ENCODE data around the gene MAGI3. TPM values are rescaled to one million over a fixed set of nuclear protein-coding genes. Genes with fewer than 3 reads are reported as not detected.

Gene MAGI3
- total RNA-seq, 4 donors from 2014 or later: 2.8 to 4.1 (median 4.0) TPM

DNA sequence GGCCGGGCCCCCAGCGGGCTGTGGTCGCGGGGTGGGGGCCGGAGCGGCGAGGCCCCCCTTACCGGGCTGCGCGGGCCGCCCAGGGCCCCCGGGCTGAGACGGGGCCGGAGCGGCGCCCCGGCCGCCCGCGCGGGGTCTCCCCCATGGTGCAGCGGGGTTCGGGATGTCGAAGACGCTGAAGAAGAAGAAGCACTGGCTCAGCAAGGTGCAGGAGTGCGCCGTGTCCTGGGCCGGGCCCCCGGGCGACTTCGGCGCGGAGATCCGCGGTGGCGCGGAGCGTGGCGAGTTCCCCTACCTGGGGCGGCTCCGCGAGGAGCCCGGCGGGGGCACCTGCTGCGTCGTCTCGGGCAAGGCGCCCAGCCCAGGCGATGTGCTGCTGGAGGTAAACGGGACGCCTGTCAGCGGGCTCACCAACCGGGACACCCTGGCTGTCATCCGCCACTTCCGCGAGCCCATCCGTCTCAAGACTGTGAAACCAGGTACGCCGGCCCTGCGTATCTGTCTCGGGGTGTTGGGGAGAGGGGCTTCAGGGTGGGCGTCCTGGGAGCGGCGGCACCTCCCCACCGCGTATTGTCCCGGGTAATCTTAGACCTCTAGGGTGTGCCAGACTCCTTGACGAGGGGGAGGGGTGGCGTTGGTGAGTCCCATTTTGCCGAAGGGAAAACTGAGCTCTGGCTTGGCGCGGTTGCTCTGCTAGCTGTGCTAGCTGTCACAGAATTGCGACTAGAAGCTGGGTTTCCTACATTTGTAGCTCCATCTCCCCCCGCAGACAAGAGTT lies 745 bp downstream of the MAGI3 start:
- H3K4me3 ChIP-seq: peak overlapping the region; percentile 75 to 96 (median 90)
- DNase-seq (peak; percentile 18 to 47), ATAC-seq (peak; percentile 19 to 23)
- H3K36me3 ChIP-seq: no peaks in the 10 kb centered on the region
- H3K4me1 ChIP-seq: peaks cover 20 to 24% of the 10 kb centered on the region in 2 donors
- in situ Hi-C loops (cut with MboI; ENCODE audit: low sequenced_read_pairs in 4 of 4): loop anchor here in 2 of 4 donors (25.0 kb wide), 2 partner anchors 521 to 679 kb away; partner anchors contain the start of genes AP4B1 (in 1 of the 2), DCLRE1B (in 1 of the 2), PPM1J (in 1 of the 2) and RHOC (in 1 of the 2)
- H3K9me3 ChIP-seq: no peaks in the 10 kb centered on the region
- intact Hi-C loops (cut with DNase I; ENCODE audit: low total_unique reads): loop anchor here (10.0 kb wide), 2 partner anchors 316 to 424 kb away; partner anchors contain the start of genes LRIG2 and RSBN1
- no peaks in the 10 kb centered on the region for H3K27me3 ChIP-seq
- peak overlapping the region; percentile 77 to 86 (median 82) for H3K27ac ChIP-seq
- TF ChIP-seq POLR2A (IDR thresholded peaks at IDR 0.05) (peak in 1 of 2 donors; percentile 8), CTCF (IDR thresholded peaks at IDR 0.05 in 4 of 5, conservative IDR thresholded peaks at IDR 0.05 in 1 of 5) (no peak)

DNA sequence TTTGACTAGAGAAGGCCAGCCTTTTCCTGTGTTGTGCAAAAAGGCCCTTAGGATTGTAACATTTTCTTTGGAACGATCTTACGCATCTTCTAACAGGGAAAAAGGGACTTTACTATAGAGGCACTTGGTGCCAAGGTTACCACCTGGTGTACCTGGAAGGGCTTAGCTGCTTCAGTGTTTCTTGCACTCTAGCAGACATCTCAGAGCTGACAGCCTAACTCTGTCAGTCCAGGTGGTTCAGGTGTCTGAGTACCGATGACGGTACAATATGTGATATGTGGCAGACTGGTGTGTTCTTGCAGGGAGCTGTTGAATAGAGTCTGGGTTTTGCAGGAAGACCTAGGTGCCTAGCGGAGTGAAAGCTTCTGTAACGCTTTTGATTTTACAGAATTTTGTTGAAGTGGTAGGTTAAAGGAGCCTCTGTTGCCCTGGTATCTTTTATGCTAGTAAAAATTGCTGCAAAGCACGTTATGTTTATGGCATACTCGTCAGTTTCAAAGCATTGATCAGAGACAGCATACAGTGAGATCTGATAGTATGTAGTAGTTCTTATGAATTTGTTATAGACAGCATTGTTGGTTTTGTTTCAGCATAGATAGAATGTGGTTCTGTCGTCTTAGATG lies 1.4 kb downstream of the MAGI3 start:
- TF ChIP-seq CTCF (IDR thresholded peaks at IDR 0.05 in 4 of 5, conservative IDR thresholded peaks at IDR 0.05 in 1 of 5) (no peak), POLR2A (IDR thresholded peaks at IDR 0.05) (no peak)
- no peaks in the 10 kb centered on the region for H3K9me3 ChIP-seq
- ATAC-seq (peak in 1 of 2 donors; percentile 1), DNase-seq (no peak)
- peaks cover 20 to 24% of the 10 kb centered on the region in 2 donors for H3K4me1 ChIP-seq
- no peaks in the 10 kb centered on the region for H3K27me3 ChIP-seq
- intact Hi-C loops (cut with DNase I; ENCODE audit: low total_unique reads) (loop anchor here (10.0 kb wide), 2 partner anchors 317 to 423 kb away; partner anchors contain the start of genes LRIG2 and RSBN1), in situ Hi-C loops (cut with MboI; ENCODE audit: low sequenced_read_pairs in 4 of 4) (loop anchor here in 2 of 4 donors (25.0 kb wide), 2 partner anchors 521 to 679 kb away; partner anchors contain the start of genes AP4B1 (in 1 of the 2), DCLRE1B (in 1 of the 2), PPM1J (in 1 of the 2) and RHOC (in 1 of the 2))
- no peaks in the 10 kb centered on the region for H3K36me3 ChIP-seq
- peak overlapping the region; percentile 75 to 96 (median 90) for H3K4me3 ChIP-seq
- H3K27ac ChIP-seq: peak overlapping the region; percentile 77 to 86 (median 82)

GRCh38 chr1:113392541-113393128 lies 2.3 kb downstream of the MAGI3 start:
- H3K4me3 ChIP-seq: no peak overlapping the region
- no peak for ATAC-seq
- no peak overlapping the region for H3K27ac ChIP-seq
- H3K36me3 ChIP-seq: no peaks in the 10 kb centered on the region
- intact Hi-C loops (cut with DNase I; ENCODE audit: low total_unique reads): loop anchor here (10.0 kb wide), 2 partner anchors 318 to 422 kb away; partner anchors contain the start of genes LRIG2 and RSBN1
- DNase-seq: no peak
- in situ Hi-C loops (cut with MboI; ENCODE audit: low sequenced_read_pairs in 4 of 4): loop anchor here in 2 of 4 donors (25.0 kb wide), 2 partner anchors 520 to 680 kb away; partner anchors contain the start of genes AP4B1 (in 1 of the 2), DCLRE1B (in 1 of the 2), PPM1J (in 1 of the 2) and RHOC (in 1 of the 2)
- TF ChIP-seq POLR2A (IDR thresholded peaks at IDR 0.05) (no peak), CTCF (IDR thresholded peaks at IDR 0.05 in 4 of 5, conservative IDR thresholded peaks at IDR 0.05 in 1 of 5) (no peak)
- no peaks in the 10 kb centered on the region for H3K27me3 ChIP-seq
- H3K4me1 ChIP-seq: peaks cover 20 to 24% of the 10 kb centered on the region in 2 donors
- H3K9me3 ChIP-seq: no peaks in the 10 kb centered on the region
